ENCODE results near the gene ARAP3. TPM values are rescaled to one million over a fixed set of nuclear protein-coding genes. Genes with fewer than 3 reads are reported as not detected.

The ARAP3 gene
- total RNA-seq, 1 donor = 2.2 TPM

DNA sequence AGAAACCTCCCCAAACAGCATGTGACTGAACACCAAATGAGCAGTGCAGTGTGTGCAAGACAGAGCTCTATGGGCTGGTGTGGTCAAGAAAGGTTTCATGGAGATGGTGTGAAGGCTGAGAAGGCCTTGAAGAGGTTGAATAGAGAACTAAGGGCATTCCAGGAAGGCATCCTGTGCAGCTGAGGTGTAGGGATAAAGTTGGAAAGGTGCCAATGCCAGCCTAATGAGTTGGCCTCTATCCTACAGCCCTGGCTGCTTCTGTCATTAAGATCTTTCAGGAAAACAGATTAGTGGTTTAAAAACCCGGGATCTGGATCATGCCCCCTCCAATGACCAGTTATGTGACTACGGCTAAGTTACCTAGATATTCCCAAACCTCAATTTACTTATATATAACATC lies 49.4 kb downstream of the ARAP3 start:
- H3K36me3 ChIP-seq (ENCODE audit: insufficient read depth, low read length) = peaks cover 40% of the 10 kb centered on the region
- TF ChIP-seq CTCF (IDR thresholded peaks at IDR 0.05; ENCODE audit: extremely low read depth, low read depth, low read length) = no peak
- no peaks in the 10 kb centered on the region for H3K9me3 ChIP-seq (ENCODE audit: low read depth, low read length)
- peaks cover 34% of the 10 kb centered on the region for H4K20me1 ChIP-seq (ENCODE audit: insufficient read depth, low read length)
- peaks cover 71% of the 10 kb centered on the region for H3K79me2 ChIP-seq (ENCODE audit: insufficient read depth, low read length)
- H3K4me2 ChIP-seq (ENCODE audit: insufficient read depth, low read length) = no peak overlapping the region
- H3K27me3 ChIP-seq (ENCODE audit: insufficient read depth, low read length) = no peaks in the 10 kb centered on the region
- H3K4me3 ChIP-seq (ENCODE audit: insufficient read depth, low read length) = no peak overlapping the region
- no peak overlapping the region for H3K27ac ChIP-seq (ENCODE audit: low read depth, low read length)
- H2AFZ ChIP-seq (ENCODE audit: low read length) = no peak overlapping the region
- no peak for DNase-seq (ENCODE audit: insufficient read length, low spot score, missing footprints)
- H3K4me1 ChIP-seq (ENCODE audit: insufficient read depth, low read length) = peaks cover 22% of the 10 kb centered on the region

DNA sequence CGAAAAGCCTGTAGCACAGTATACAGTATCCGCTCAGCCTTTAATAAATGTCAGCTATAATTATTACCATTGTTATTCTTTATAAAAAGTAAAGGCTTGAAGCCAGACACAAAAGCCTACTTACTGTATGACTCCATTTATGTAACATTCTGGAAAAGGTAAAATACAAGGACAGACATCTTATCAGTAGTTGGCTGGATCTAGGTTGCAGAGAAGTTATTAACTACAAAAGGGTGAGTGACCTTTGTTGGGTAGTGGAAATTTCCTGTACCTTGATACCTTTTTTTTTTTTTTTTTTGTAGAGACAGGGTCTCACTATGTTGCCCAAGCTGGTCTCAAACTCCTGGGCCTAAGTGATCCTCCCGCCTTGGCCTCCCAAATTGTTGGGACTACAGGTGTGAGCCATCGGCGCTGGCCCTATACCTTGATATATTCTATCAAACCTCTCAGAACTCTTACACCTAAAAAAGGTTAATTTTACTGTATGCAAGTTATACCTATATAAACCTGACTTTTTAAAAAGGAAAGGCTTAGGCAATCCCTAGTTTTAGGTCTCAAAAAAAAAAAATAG lies 51.4 kb downstream of the ARAP3 start:
- Histone ChIP-seq H3K36me3 (ENCODE audit: insufficient read depth, low read length) (peaks cover 57% of the 10 kb centered on the region), H4K20me1 (ENCODE audit: insufficient read depth, low read length) (peaks cover 27% of the 10 kb centered on the region)

GRCh38 chr5:141628175-141628788 lies 53.7 kb downstream of the ARAP3 start:
- Histone ChIP-seq H3K9me3 (ENCODE audit: low read depth, low read length) (no peaks in the 10 kb centered on the region), H3K27me3 (ENCODE audit: insufficient read depth, low read length) (no peaks in the 10 kb centered on the region), H3K27ac (ENCODE audit: low read depth, low read length) (no peak overlapping the region), H3K4me3 (ENCODE audit: insufficient read depth, low read length) (no peak overlapping the region), H3K4me2 (ENCODE audit: insufficient read depth, low read length) (no peak overlapping the region), H4K20me1 (ENCODE audit: insufficient read depth, low read length) (peaks cover 11% of the 10 kb centered on the region), H2AFZ (ENCODE audit: low read length) (no peak overlapping the region), H3K4me1 (ENCODE audit: insufficient read depth, low read length) (peaks cover 3% of the 10 kb centered on the region), H3K36me3 (ENCODE audit: insufficient read depth, low read length) (peaks cover 75% of the 10 kb centered on the region), H3K79me2 (ENCODE audit: insufficient read depth, low read length) (peaks cover 39% of the 10 kb centered on the region)
- TF ChIP-seq CTCF (IDR thresholded peaks at IDR 0.05; ENCODE audit: extremely low read depth, low read depth, low read length) = no peak
- no peak for DNase-seq (ENCODE audit: insufficient read length, low spot score, missing footprints)

More for the DNA sequence above, 51.4 kb downstream of the ARAP3 start:
- DNase-seq (ENCODE audit: insufficient read length, low spot score, missing footprints) = no peak
- H3K4me3 ChIP-seq (ENCODE audit: insufficient read depth, low read length) = no peak overlapping the region
- H3K79me2 ChIP-seq (ENCODE audit: insufficient read depth, low read length) = peaks cover 61% of the 10 kb centered on the region
- H3K4me2 ChIP-seq (ENCODE audit: insufficient read depth, low read length) = no peak overlapping the region
- peaks cover 10% of the 10 kb centered on the region for H3K4me1 ChIP-seq (ENCODE audit: insufficient read depth, low read length)
- no peak overlapping the region for H2AFZ ChIP-seq (ENCODE audit: low read length)
- no peak for TF ChIP-seq CTCF (IDR thresholded peaks at IDR 0.05; ENCODE audit: extremely low read depth, low read depth, low read length)
- H3K9me3 ChIP-seq (ENCODE audit: low read depth, low read length) = no peaks in the 10 kb centered on the region
- H3K27ac ChIP-seq (ENCODE audit: low read depth, low read length) = no peak overlapping the region
- no peaks in the 10 kb centered on the region for H3K27me3 ChIP-seq (ENCODE audit: insufficient read depth, low read length)

- H3K4me3 ChIP-seq (ENCODE audit: insufficient read depth, low read length) = no peak overlapping the region
- H3K79me2 ChIP-seq (ENCODE audit: insufficient read depth, low read length) = no peaks in the 10 kb centered on the region
- no peaks in the 10 kb centered on the region for H3K9me3 ChIP-seq (ENCODE audit: low read depth, low read length)
- H3K4me2 ChIP-seq (ENCODE audit: insufficient read depth, low read length) = no peak overlapping the region
- peaks cover 15% of the 10 kb centered on the region for H3K4me1 ChIP-seq (ENCODE audit: insufficient read depth, low read length)
- DNase-seq (ENCODE audit: insufficient read length, low spot score, missing footprints) = no peak
- no peak for TF ChIP-seq CTCF (IDR thresholded peaks at IDR 0.05; ENCODE audit: extremely low read depth, low read depth, low read length)
- H3K36me3 ChIP-seq (ENCODE audit: insufficient read depth, low read length) = peaks cover 67% of the 10 kb centered on the region
- H4K20me1 ChIP-seq (ENCODE audit: insufficient read depth, low read length) = peaks cover 2% of the 10 kb centered on the region
- no peak overlapping the region for H3K27ac ChIP-seq (ENCODE audit: low read depth, low read length)
- H2AFZ ChIP-seq (ENCODE audit: low read length) = no peak overlapping the region
- no peaks in the 10 kb centered on the region for H3K27me3 ChIP-seq (ENCODE audit: insufficient read depth, low read length)
These were observed 58.4 kb downstream of the ARAP3 start for GRCh38 chr5:141623611-141624010.
